WI38 (cell line): ENCODE data around the gene FCER2.

ENCODE experiments used
- H3K4me3 ChIP-seq: 2 replicates; pipeline ENCODE4 v1.5.1; 2011; ENCODE audit warnings: low read depth, mild to moderate bottlenecking, control low read depth, low read length
- TF ChIP-seq, protein P1 (sequence below): IDR thresholded peaks from 2 replicates; pipeline ENCODE4 v1.5.1; 2012; ENCODE audit warnings: low read depth, mild to moderate bottlenecking, control low read depth, low read length

Gene FCER2

DNA sequence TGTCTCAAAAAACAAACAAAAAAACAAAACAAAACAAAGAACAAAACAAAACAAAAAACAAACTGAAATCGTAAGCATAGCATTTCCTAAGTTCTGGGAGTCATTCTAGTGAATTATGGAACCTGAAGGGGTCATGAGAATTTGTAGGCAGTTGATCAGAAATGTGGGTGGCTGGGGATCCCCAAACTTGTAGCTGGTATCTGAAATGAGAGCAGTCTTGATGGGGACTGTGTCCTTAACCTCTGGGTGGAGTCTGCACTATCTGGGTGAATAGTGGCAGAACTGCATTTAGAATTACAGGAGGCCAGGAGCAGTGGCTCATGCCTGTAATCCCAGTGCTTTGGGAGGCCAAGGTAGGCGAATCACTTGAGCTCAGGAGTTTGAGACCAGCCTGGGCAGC is 23.9 kb upstream of the FCER2 start:
- TF ChIP-seq, protein P1, sequence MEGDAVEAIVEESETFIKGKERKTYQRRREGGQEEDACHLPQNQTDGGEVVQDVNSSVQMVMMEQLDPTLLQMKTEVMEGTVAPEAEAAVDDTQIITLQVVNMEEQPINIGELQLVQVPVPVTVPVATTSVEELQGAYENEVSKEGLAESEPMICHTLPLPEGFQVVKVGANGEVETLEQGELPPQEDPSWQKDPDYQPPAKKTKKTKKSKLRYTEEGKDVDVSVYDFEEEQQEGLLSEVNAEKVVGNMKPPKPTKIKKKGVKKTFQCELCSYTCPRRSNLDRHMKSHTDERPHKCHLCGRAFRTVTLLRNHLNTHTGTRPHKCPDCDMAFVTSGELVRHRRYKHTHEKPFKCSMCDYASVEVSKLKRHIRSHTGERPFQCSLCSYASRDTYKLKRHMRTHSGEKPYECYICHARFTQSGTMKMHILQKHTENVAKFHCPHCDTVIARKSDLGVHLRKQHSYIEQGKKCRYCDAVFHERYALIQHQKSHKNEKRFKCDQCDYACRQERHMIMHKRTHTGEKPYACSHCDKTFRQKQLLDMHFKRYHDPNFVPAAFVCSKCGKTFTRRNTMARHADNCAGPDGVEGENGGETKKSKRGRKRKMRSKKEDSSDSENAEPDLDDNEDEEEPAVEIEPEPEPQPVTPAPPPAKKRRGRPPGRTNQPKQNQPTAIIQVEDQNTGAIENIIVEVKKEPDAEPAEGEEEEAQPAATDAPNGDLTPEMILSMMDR, result no peak
- H3K4me3 ChIP-seq, result no peak overlapping the region

- TF ChIP-seq, protein P1, result no peak
- no peak overlapping the region for H3K4me3 ChIP-seq
Measured at GRCh38 chr19:7722231-7722651, 20.3 kb upstream of the FCER2 start.

- TF ChIP-seq, protein P1, result no peak
- no peak overlapping the region for H3K4me3 ChIP-seq
Measured at GRCh38 chr19:7720351-7720750, 18.4 kb upstream of the FCER2 start.

GRCh38 chr19:7718668-7719067 is 16.7 kb upstream of the FCER2 start:
- no peak overlapping the region for H3K4me3 ChIP-seq
- TF ChIP-seq, protein P1, result no peak

DNA sequence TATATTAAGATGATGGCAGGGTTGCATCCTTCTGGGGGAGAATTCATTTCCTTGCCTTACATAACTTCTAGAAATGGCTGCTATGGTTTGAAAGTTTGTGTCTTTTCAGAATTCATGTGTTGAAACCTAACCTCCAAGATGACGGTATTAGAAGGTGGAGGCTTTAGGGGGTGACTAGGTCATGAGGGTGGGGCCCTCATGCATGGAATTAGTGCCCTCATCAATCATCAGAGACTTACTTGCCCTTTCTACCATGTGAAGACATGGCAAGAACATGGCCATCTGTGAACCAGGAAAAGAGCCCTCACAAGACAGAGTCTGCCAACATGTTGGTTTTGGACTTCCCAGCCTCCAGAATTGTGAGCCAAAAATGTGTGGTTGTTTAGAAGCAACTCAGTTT is 14.8 kb upstream of the FCER2 start:
- H3K4me3 ChIP-seq, result no peak overlapping the region
- TF ChIP-seq, protein P1, result no peak

DNA sequence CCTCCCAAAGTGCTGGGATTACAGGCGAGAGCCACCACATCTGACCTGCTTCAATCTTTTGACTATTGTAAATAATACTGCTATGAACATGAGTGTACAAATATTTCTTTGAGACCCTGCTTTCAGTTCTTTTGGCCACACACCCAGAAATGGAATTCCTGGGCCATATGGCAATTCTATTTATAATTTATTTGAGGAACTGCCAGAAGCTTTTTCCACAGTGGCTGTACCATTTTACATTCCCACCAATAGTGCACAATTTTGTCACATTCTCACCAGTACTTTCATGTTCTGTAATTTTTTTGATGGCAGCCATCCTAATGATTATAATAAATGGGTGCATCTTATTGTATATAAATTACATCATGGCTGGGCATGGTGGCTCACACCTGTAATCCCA is 13.7 kb upstream of the FCER2 start:
- TF ChIP-seq, protein P1, result no peak
- no peak overlapping the region for H3K4me3 ChIP-seq

- H3K4me3 ChIP-seq, result no peak overlapping the region
Measured at GRCh38 chr19:7710616-7711015, 8.7 kb upstream of the FCER2 start.

More at GRCh38 chr19:7710616-7711015, 8.7 kb upstream of the FCER2 start:
- TF ChIP-seq, protein P1, result no peak
